Endodermal cell (in vitro differentiated cells): ENCODE measurements around the gene ATG16L2. TPM values are rescaled to one million over a fixed set of nuclear protein-coding genes. Genes with fewer than 3 reads are reported as not detected.

ENCODE experiments used
- DNase-seq: peaks from one replicate; pipeline ENCODE4 v3.0.0-alpha.2; 2017
- H3K27ac ChIP-seq: 2 replicates; pipeline ENCODE4 v1.5.1; 2013; ENCODE audit warnings: mild to moderate bottlenecking, low read depth, low read length, moderate library complexity
- H3K27me3 ChIP-seq: 2 replicates; pipeline ENCODE4 v1.6.1; 2013; ENCODE audit warnings: mild to moderate bottlenecking, low read length, moderate library complexity; ENCODE audit not compliant: insufficient read depth, control insufficient read depth, poor library complexity, severe bottlenecking
- H3K36me3 ChIP-seq: 2 replicates; pipeline ENCODE4 v1.7.0; 2013; ENCODE audit warnings: mild to moderate bottlenecking, low read length, moderate library complexity; ENCODE audit not compliant: control insufficient read depth, insufficient read depth
- H3K4me1 ChIP-seq: one replicate; pipeline ENCODE4 v1.7.0; 2013; ENCODE audit warnings: low read length; ENCODE audit not compliant: control insufficient read depth, insufficient read depth
- H3K4me3 ChIP-seq: 2 replicates; pipeline ENCODE4 v1.5.1; 2013; ENCODE audit warnings: mild to moderate bottlenecking, low read length, moderate library complexity
- H3K9ac ChIP-seq: 2 replicates; pipeline ENCODE4 v1.6.1; 2013; ENCODE audit warnings: mild to moderate bottlenecking, low read length, moderate library complexity; ENCODE audit not compliant: poor library complexity, severe bottlenecking; ENCODE audit errors: extremely low read depth
- H3K9me3 ChIP-seq: 2 replicates; pipeline ENCODE4 v1.6.1; 2013; ENCODE audit warnings: mild to moderate bottlenecking, low read length, moderate library complexity; ENCODE audit not compliant: control insufficient read depth
- H3K27ac Mint-ChIP-seq: 2 replicates; pipeline ENCODE4 v1.8.0; 2020; ENCODE audit warnings: mixed read lengths
- H3K27me3 Mint-ChIP-seq: 2 replicates; pipeline ENCODE4 v1.8.0; 2021; ENCODE audit warnings: mild to moderate bottlenecking, mixed read lengths; ENCODE audit not compliant: insufficient read depth
- H3K36me3 Mint-ChIP-seq: 2 replicates; pipeline ENCODE4 v1.8.0; 2020; ENCODE audit warnings: low read depth, mixed read lengths
- H3K4me1 Mint-ChIP-seq: 2 replicates; pipeline ENCODE4 v1.8.0; 2020; ENCODE audit warnings: mixed read lengths
- H3K4me3 Mint-ChIP-seq: 2 replicates; pipeline ENCODE4 v1.8.0; 2020; ENCODE audit warnings: mild to moderate bottlenecking, moderate library complexity, mixed read lengths
- H3K9me3 Mint-ChIP-seq: 2 replicates; pipeline ENCODE4 v1.8.0; 2020; ENCODE audit warnings: mild to moderate bottlenecking, mixed read lengths
- CTCF ChIP-seq: fragments of 200-600 bp; sonication (generic); conservative IDR thresholded peaks from 2 replicates; pipeline ENCODE4 v1.5.0; 2021; ENCODE audit warnings: antibody characterized with exemption, mild to moderate bottlenecking
- WGBS, 2 experiments: methylation state at CpG; one replicate each; pipeline versions ENCODE4 v1.1.5 to v1.1.7; 2013; ENCODE audit warnings: missing lambda C conversion rate in 2 of 2, mixed read lengths in 1 of 2; ENCODE audit not compliant: insufficient coverage in 1 of 2, insufficient read length in 1 of 2; 5-methylcytosine and 5-hydroxymethylcytosine counted together
- total RNA-seq, 2 donors: library from RNA; stranded (reverse); fragmentation: NEBNext Ultra II Directional in 1 of 2; extraction: Animal tissue kit (Norgen Biotek cat#: 25700) in 1 of 2; gene quantifications; 2 replicates in 1 of 2; 3 replicates in 1 of 2; pipeline ENCODE4 v1.2.1, GENCODE V29; 2021

Gene ATG16L2
- total RNA-seq, 2 donors from 2014 or later, result 32.2 to 34.2 TPM

- Histone ChIP-seq H3K9me3 (no peaks in the 10 kb centered on the region), H3K27me3 (no peaks in the 10 kb centered on the region), H3K36me3 (no peaks in the 10 kb centered on the region), H3K9ac (no peak overlapping the region), H3K27ac (no peak overlapping the region), H3K4me3 (no peak overlapping the region), H3K4me1 (no peaks in the 10 kb centered on the region)
- Mint-ChIP-seq H3K36me3 (no peaks in the 10 kb centered on the region), H3K4me1 (peaks cover 9% of the 10 kb centered on the region), H3K9me3 (no peaks in the 10 kb centered on the region), H3K27ac (peak overlapping the region; percentile 49), H3K4me3 (no peak overlapping the region), H3K27me3 (no peaks in the 10 kb centered on the region)
- no peak for TF ChIP-seq CTCF
- DNase-seq, result no peak
- WGBS, 2 experiments, result 94 to 100% methylated on average over 2 to 3 of the region's 3 CpGs
These were observed 21.7 kb upstream of the ATG16L2 start for GRCh38 chr11:72792437-72793021.

DNA sequence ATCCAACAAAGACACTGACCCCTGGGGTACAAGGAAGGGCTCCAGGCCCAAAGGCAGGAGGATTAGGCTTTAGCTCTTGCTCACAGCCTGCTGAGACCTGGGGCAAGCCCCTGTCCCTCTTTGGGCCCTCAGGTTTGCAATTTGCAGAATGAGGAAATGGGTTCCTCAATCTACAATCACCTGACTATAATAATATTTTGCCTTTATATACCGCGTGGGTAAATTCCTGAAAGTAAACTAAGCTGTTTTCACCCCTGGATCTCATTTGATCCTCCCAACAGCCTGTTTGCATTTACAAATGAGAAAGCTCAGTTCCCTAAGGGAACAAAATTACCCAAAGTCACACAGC is 21.2 kb upstream of the ATG16L2 start:
- Mint-ChIP-seq H3K36me3 (no peaks in the 10 kb centered on the region), H3K4me3 (peak overlapping the region; percentile 93), H3K4me1 (peaks cover 10% of the 10 kb centered on the region), H3K27me3 (no peaks in the 10 kb centered on the region), H3K27ac (no peak overlapping the region), H3K9me3 (no peaks in the 10 kb centered on the region)
- no peak overlapping the region for H3K9ac ChIP-seq
- H3K27me3 ChIP-seq, result no peaks in the 10 kb centered on the region
- WGBS, 2 experiments, result 93 to 94% methylated on average over 2 of the region's 2 CpGs
- H3K27ac ChIP-seq, result no peak overlapping the region
- H3K36me3 ChIP-seq, result no peaks in the 10 kb centered on the region
- no peaks in the 10 kb centered on the region for H3K9me3 ChIP-seq
- peak overlapping the region; percentile 93 for H3K4me3 ChIP-seq
- no peak for TF ChIP-seq CTCF
- no peak for DNase-seq
- peaks cover 2% of the 10 kb centered on the region for H3K4me1 ChIP-seq

GRCh38 chr11:72793425-72794367 is 20.5 kb upstream of the ATG16L2 start, which contains the start of gene STARD10:
Gene STARD10 (minus strand): TSS chr11:72794047. CDS start chr11:72781181, 12,866 bp downstream.
- Mint-ChIP-seq H3K27me3 (no peaks in the 10 kb centered on the region), H3K36me3 (no peaks in the 10 kb centered on the region), H3K27ac (peak within 1 kb of the TSS; percentile 99), H3K4me3 (peak within 1 kb of the TSS; percentile 93), H3K9me3 (no peaks in the 10 kb centered on the region), H3K4me1 (peaks cover 16% of the 10 kb centered on the region)
- H3K36me3 ChIP-seq, result no peaks in the 10 kb centered on the region
- peak within 1 kb of the TSS; percentile 80 for H3K9ac ChIP-seq
- H3K4me1 ChIP-seq, result peaks cover 4% of the 10 kb centered on the region
- H3K27me3 ChIP-seq, result no peaks in the 10 kb centered on the region
- WGBS, 2 experiments, result 0 to 2% methylated on average over 21 to 55 of the region's 55 CpGs
- peak within 1 kb of the TSS; percentile 93 for H3K27ac ChIP-seq
- peak; percentile 98 for DNase-seq
- peak within 1 kb of the TSS; percentile 93 for H3K4me3 ChIP-seq
- no peaks in the 10 kb centered on the region for H3K9me3 ChIP-seq
- peak; percentile 99 for TF ChIP-seq CTCF
